Coronary artery (tissue), 2 donors: ENCODE data around the gene NLGN1.

ENCODE experiments used
- DNase-seq: peaks from one replicate; pipeline ENCODE4 v3.0.0-alpha.2; 2017; ENCODE audit warnings: low spot score
- H3K27ac ChIP-seq, 2 donors: fragments of 200-600 bp; sonication (generic); one replicate each; pipeline ENCODE4 v1.5.1; 2016 to 2019
- H3K4me3 ChIP-seq: fragments of 200-600 bp; sonication (generic); 2 replicates; pipeline ENCODE4 v1.5.1; 2016; ENCODE audit warnings: mild to moderate bottlenecking, moderate library complexity
- CTCF ChIP-seq: fragments of 200-600 bp; sonication (generic); IDR thresholded peaks from one replicate; pipeline ENCODE4 v1.5.1; 2019; ENCODE audit warnings: antibody characterized with exemption

The NLGN1 gene

GRCh38 chr3:173762501-173762900, 365.0 kb downstream of the NLGN1 start:
- Histone ChIP-seq H3K27ac (no peak overlapping the region), H3K4me3 (no peak overlapping the region)
- no peak for TF ChIP-seq CTCF
- DNase-seq, result no peak

- H3K27ac ChIP-seq, result no peak overlapping the region
- DNase-seq, result no peak
- H3K4me3 ChIP-seq, result no peak overlapping the region
- TF ChIP-seq CTCF, result no peak
These were observed 372.5 kb downstream of the NLGN1 start for GRCh38 chr3:173770011-173770410.

- H3K27ac ChIP-seq, result no peak overlapping the region
- no peak for TF ChIP-seq CTCF
- no peak for DNase-seq
- no peak overlapping the region for H3K4me3 ChIP-seq
These were observed 373.4 kb downstream of the NLGN1 start for GRCh38 chr3:173770796-173771573.

GRCh38 chr3:173773800-173774199, 376.3 kb downstream of the NLGN1 start:
- Histone ChIP-seq H3K27ac (no peak overlapping the region), H3K4me3 (no peak overlapping the region)
- DNase-seq, result no peak
- TF ChIP-seq CTCF, result no peak

- no peak for TF ChIP-seq CTCF
- H3K27ac ChIP-seq, result no peak overlapping the region
- no peak overlapping the region for H3K4me3 ChIP-seq
- DNase-seq, result no peak
These were observed 376.8 kb downstream of the NLGN1 start for GRCh38 chr3:173774294-173774693.

- H3K4me3 ChIP-seq, result no peak overlapping the region
- no peak for DNase-seq
- no peak overlapping the region for H3K27ac ChIP-seq
- TF ChIP-seq CTCF, result no peak
These were observed 380.7 kb downstream of the NLGN1 start for GRCh38 chr3:173778251-173778650.

- Histone ChIP-seq H3K27ac (no peak overlapping the region), H3K4me3 (no peak overlapping the region)
- no peak for TF ChIP-seq CTCF
- no peak for DNase-seq
These were observed 382.5 kb downstream of the NLGN1 start for GRCh38 chr3:173780067-173780466.
